NCI-H524 treated with DMSO at 0.1 percent for 48 hours (cell line): ENCODE results near the gene NMS.

Source experiments
- DNase-seq: peaks from one replicate; lab custom pipeline; 2025; lab: John Stamatoyannopoulos, UW

The NMS gene

DNA sequence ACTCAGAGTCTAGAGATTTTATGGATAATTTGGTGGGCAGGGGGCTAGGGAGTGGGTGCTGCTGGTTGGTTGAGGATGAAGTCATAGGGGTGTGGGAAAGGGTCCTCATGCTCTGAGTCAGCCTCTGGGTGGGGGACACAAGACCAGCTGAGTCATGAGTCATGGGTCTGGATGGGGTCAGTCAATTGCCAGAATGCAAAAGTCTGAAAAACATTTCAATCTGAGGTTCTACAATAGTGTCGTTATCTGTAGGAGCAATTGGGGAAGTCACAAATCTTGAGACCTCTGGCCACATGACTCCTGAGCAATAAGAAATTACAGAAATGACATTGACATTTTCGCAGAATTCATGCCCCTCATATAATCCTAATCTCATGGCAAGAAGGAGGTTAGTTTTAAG lies 15.1 kb downstream of the NMS start:
- no peak for DNase-seq

GRCh38 chr2:100494712-100495111 lies 24.4 kb downstream of the NMS start:
- DNase-seq, result no peak

- no peak for DNase-seq
Observed at GRCh38 chr2:100502782-100503181, 32.5 kb downstream of the NMS start.

- no peak for DNase-seq
Observed at GRCh38 chr2:100504542-100504941, 34.3 kb downstream of the NMS start.

GRCh38 chr2:100509066-100509465 lies 38.8 kb downstream of the NMS start:
- DNase-seq, result no peak

DNA sequence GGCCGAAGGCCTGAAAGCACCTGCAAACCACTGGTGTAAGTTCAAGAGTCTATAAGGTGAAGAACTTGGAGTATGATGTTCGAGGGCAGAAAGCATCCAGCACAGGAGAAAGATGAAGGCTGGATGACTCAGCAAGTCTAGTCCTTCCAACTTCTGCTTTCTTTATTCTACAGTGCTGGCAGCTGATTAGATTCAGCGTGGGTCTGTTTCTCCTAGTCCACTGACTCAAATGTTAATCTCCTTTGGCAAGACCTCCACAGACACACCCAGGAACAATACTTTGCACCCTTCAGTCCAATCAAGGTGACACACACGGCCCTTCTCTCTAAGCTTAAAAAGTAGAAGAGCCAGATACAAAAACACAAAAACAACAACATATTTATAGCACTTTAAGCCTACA lies 43.4 kb downstream of the NMS start:
- DNase-seq, result no peak

GRCh38 chr2:100517556-100517955 lies 47.3 kb downstream of the NMS start:
- DNase-seq, result no peak

- DNase-seq, result no peak
Observed at GRCh38 chr2:100518801-100519200, 48.5 kb downstream of the NMS start.

DNA sequence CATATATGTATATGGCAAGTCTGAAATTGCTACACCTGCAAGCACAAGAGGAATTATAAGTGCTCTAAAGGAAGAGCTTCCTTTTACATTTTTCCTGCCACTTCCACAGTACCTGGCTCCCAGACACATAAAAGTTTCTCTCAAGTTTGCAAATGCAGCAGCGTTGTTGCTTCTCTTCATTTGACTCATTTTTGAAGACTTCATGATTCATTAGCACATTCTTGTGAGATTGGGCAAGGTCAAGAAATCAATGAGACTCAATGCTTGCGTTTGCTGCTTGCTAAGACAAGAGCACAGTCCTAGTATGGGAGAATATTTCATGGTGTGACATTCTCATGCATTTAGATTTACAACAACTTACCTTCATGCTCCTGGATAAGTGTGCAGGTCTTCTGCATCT lies 49.9 kb downstream of the NMS start:
- no peak for DNase-seq

GRCh38 chr2:100522430-100522829 lies 52.1 kb downstream of the NMS start:
- no peak for DNase-seq

DNA sequence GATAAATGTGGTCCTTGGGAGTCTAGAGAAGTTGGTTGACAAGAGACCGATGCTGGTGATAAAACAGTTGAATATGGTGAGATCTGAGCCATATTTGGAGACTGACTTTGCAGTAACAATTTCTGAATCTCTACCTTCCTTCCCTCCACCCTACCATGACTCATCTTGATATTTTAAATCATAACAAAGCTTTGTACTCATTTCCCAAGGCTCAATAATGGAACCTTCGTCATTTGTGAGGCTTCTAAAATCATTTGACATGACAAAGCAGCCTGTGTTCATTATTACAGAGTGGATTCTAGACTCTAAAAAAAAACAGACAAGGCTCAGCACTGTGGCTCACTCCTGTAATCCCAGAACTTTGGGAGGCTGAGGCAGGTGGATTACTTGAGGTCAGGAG lies 54.0 kb downstream of the NMS start:
- DNase-seq, result no peak

DNA sequence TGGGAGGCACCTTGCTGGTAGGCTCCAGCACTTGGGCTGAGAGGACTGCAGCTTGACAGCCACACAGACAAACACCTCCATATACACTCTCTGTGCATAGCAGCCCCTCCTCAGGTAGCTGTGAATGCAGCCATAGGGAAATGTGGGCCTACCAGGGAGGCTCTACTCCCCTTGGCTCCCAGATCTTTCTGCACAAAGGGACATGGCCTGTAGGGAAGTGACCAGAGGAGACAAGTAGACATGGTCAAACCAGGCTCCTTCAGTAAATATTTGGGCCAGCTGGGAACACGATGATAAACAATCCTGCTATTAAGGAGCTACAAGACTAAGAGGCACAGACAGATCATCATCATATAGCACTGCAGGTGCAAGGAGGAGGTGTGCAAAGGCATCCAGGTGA lies 56.6 kb downstream of the NMS start:
- DNase-seq, result no peak

- DNase-seq, result no peak
Observed at GRCh38 chr2:100527440-100528015, 57.2 kb downstream of the NMS start.

- no peak for DNase-seq
Observed at GRCh38 chr2:100529176-100529575, 58.9 kb downstream of the NMS start.

- no peak for DNase-seq
Observed at GRCh38 chr2:100529900-100530299, 59.6 kb downstream of the NMS start.
